A549 treated with AZD9567 at 1 μM for 4 hours (cell line): ENCODE data around the gene TSPYL2. TPM values are rescaled to one million over a fixed set of nuclear protein-coding genes. Genes with fewer than 3 reads are reported as not detected.

Experiments used
- total RNA-seq: library from RNA; stranded (reverse); fragments of 200-300 nt; extraction: Qiagen RNA extraction; gene quantifications from 5 replicates; pipeline ENCODE4 v1.2.3, GENCODE V29; 2022; ENCODE audit not compliant: insufficient read depth

Gene TSPYL2
- total RNA-seq, result 11.9 to 21.1 TPM (median 19.1 TPM) in 5 replicates

DNA sequence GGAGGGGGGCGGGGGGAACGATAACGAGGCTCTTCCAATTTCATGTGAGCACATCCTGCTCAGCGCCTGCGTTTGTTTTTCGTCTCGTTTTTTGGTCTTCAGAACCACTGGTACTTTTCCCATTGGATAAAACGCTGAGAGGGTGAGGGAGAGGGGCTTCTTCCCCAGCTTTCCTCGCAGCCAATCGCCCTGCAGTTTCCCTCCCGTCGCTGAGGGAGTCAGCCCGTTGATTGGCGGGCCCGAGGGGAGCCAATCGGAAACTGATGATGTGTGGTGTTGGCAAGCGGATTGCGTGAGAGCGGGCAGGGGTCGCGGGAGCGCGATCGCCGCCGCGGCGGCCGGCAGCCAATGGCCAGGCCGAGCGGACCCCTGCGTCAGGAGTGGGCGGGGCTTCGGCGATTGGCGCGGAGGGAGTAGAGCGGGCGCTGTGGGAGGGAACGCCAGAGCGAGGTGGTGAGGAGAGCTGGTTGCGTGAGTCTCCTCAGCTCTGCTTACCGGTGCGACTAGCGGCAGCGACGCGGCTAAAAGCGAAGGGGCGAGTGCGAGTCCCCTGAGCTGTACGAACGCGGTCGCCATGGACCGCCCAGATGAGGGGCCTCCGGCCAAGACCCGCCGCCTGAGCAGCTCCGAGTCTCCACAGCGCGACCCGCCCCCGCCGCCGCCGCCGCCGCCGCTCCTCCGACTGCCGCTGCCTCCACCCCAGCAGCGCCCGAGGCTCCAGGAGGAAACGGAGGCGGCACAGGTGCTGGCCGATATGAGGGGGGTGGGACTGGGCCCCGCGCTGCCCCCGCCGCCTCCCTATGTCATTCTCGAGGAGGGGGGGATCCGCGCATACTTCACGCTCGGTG, at the start of gene TSPYL2:
TSPYL2 (plus strand) TSS at position 443 of the 848 bp plus-strand sequence; CDS start at position 575, 132 bp downstream.

DNA sequence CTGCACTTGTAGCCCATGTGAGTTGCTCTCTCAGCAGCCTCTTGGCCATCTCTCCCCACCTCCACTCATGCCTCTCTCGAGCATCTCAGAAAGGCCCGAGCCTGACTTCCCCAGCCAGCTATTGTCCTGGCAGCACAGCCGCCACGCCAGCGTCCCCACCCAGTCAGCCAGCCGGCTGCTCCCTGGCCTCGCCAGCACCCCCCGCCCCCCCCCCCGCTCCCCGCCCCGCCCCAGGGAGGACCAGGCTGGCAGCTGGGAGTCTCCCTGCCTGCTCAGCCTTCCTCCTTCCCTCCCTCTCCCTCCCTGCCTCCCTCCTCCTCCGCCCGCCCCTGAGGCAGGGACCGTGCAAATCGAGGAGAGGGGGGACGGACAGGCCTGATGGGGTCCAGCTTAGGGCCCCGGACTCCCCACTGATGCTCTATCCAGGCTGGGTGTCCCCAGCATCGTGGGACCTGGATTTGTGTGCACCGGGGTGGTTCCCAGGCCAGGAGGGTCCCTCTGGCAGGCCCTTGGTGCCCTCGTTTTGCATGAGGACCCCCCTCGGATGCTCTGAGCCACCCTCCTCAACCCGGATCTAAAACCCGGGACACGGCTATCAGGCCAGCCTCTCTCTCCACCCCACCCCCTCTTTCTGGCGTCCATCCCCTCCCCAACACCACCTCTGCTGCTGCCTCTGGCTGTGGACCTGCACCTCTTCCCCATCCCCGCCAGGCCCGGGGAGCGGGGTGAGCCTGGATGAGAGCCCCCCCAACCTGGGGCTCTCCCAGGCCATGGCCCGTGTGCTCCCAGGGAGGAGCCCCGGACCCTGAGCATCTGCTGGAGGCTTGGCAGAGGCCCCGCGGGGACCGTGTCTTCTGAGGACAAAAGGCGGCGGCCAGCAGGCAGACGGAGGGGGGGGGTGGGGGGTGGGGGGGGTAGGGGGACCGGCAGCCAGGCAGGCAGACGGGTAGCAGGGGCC, 33.7 kb upstream of the TSPYL2 start, which contains the start of gene GPR173:
GPR173 (plus strand) TSS at position 621 of the 958 bp plus-strand sequence. CDS start 27,833 bp downstream, outside the sequence.

DNA sequence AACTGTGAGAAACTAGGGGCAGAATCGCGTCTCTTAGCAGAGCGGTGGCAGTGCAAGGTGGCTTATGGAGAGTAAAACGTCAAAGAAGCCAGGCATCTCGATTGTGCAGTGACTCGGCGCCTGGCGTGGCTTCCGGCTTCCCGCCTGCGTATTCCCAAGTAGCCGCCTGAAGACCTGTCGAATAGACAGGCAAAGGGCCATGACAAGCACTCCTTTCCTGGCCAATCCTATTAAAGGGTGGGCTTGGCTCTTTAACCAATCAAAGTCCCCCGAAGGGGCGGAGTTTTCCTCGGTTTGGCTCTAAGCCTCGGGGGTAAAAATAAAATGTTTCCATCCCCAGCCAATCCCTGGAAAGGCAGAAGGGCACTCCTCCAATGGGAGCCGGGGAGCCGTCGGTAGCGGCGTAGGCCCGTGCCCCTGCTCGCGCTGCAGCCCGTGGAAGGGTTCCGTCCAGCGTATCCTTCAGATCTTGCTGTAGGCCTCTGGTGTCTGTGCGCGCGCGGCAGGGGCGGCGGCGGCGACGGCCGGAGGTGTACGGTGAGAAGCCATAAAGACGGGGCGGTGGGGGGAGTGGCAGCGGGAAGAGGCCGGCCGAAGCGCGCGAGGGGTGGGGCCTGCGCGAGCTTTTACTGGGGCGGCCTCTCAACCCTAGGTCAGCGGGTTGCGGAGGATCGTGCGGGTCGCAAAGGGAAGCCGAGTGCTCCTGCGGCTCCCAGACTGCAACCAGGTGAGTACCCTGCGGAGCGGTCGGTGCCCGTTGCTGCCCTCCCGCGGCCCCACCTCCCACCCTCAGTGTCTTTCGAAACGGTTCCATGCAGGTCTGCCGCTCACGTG, 11.8 kb downstream of the TSPYL2 start, which contains the start of gene KANTR:
KANTR (plus strand) TSS at position 395 of the 834 bp plus-strand sequence. CDS start 30,131 bp downstream, outside the sequence.

Other genes with a start within 250 kb of the TSPYL2 start
- gene XAGE3, start 214.3 kb upstream of the TSPYL2 start, total RNA-seq, result not detected in 5 replicates
- gene FAM156B, start 185.0 kb upstream of the TSPYL2 start, total RNA-seq, result 13.9 to 16.3 TPM (median 15.1 TPM) in 5 replicates
- gene FAM156A, start 123.8 kb upstream of the TSPYL2 start, total RNA-seq, result 5.4 to 18.0 TPM (median 14.5 TPM) in 5 replicates
- 0.02 TPM in 1 of 5 replicates, not detected in the others for gene GPR173, start 33.6 kb upstream of the TSPYL2 start, total RNA-seq
- gene KANTR, start 11.8 kb downstream of the TSPYL2 start, total RNA-seq, result 1.0 to 1.9 TPM (median 1.4 TPM) in 5 replicates
- gene KDM5C, start 142.8 kb downstream of the TSPYL2 start, total RNA-seq, result 39.1 to 55.3 TPM (median 52.4 TPM) in 5 replicates
- 31.4 to 42.4 TPM (median 34.7 TPM) in 5 replicates for gene IQSEC2, start 199.2 kb downstream of the TSPYL2 start, total RNA-seq